H9 (cell line): ENCODE data around the gene SUPT6H. TPM values are rescaled to one million over a fixed set of nuclear protein-coding genes. Genes with fewer than 3 reads are reported as not detected.

ENCODE experiments used
- DNase-seq: peaks from one replicate; pipeline ENCODE4 v3.0.0-alpha.2; 2017
- H2AFZ ChIP-seq: one replicate; pipeline ENCODE4 v1.6.1; 2013; ENCODE audit warnings: mild to moderate bottlenecking, low read length, control low read depth, moderate library complexity
- H2AK5ac ChIP-seq: 2 replicates; pipeline ENCODE4 v1.6.1; 2013; ENCODE audit warnings: low read length, control low read depth, mixed read lengths; ENCODE audit not compliant: insufficient read length
- H2BK120ac ChIP-seq: one replicate; pipeline ENCODE4 v1.6.1; 2013; ENCODE audit warnings: low read depth, mild to moderate bottlenecking, low read length, control low read depth, inconsistent platforms; ENCODE audit not compliant: poor library complexity, severe bottlenecking
- H2BK12ac ChIP-seq: 2 replicates; pipeline ENCODE4 v1.6.1; 2013; ENCODE audit warnings: low read length, control low read depth, mixed read lengths, low read depth; ENCODE audit not compliant: insufficient read length
- H2BK15ac ChIP-seq: 2 replicates; pipeline ENCODE4 v1.6.1; 2013; ENCODE audit warnings: low read depth, low read length, control low read depth
- H2BK20ac ChIP-seq: one replicate; pipeline ENCODE4 v1.6.1; 2013; ENCODE audit warnings: low read depth, mild to moderate bottlenecking, low read length, control low read depth, inconsistent platforms; ENCODE audit not compliant: poor library complexity, severe bottlenecking
- H2BK5ac ChIP-seq: 2 replicates; pipeline ENCODE4 v1.6.1; 2013; ENCODE audit warnings: low read length, control low read depth, mixed read lengths; ENCODE audit not compliant: insufficient read length
- H3K14ac ChIP-seq: 2 replicates; pipeline ENCODE4 v1.6.1; 2013; ENCODE audit warnings: low read length, control low read depth; ENCODE audit not compliant: insufficient read depth
- H3K18ac ChIP-seq: 2 replicates; pipeline ENCODE4 v1.6.1; 2013; ENCODE audit warnings: low read depth, mild to moderate bottlenecking, mixed read lengths, low read length, control low read depth; ENCODE audit not compliant: insufficient read length
- H3K23ac ChIP-seq: 2 replicates; pipeline ENCODE4 v1.6.1; 2013; ENCODE audit warnings: low read length, control low read depth, mixed read lengths, low read depth; ENCODE audit not compliant: insufficient read length
- H3K23me2 ChIP-seq: 2 replicates; pipeline ENCODE4 v1.6.1; 2013; ENCODE audit warnings: low read depth, mild to moderate bottlenecking, mixed read lengths, low read length, control low read depth; ENCODE audit not compliant: insufficient read length, poor library complexity, severe bottlenecking
- H3K27ac ChIP-seq: 2 replicates; pipeline ENCODE4 v1.5.1; 2013; ENCODE audit warnings: low read length, control low read depth, mixed read lengths, low read depth; ENCODE audit not compliant: insufficient read length
- H3K27me3 ChIP-seq: 2 replicates; pipeline ENCODE4 v1.6.1; 2013; ENCODE audit warnings: low read length, control low read depth, inconsistent platforms; ENCODE audit not compliant: insufficient read depth
- H3K4ac ChIP-seq: 2 replicates; pipeline ENCODE4 v1.6.1; 2013; ENCODE audit warnings: low read depth, mild to moderate bottlenecking, control low read depth, inconsistent platforms, low read length, moderate library complexity
- H3K4me1 ChIP-seq: 2 replicates; pipeline ENCODE4 v1.6.1; 2013; ENCODE audit warnings: low read length, control low read depth, inconsistent platforms; ENCODE audit not compliant: insufficient read depth
- H3K4me2 ChIP-seq: 2 replicates; pipeline ENCODE4 v1.6.1; 2013; ENCODE audit warnings: low read length, control low read depth, mixed read lengths; ENCODE audit not compliant: insufficient read length, insufficient read depth
- H3K56ac ChIP-seq: 2 replicates; pipeline ENCODE4 v1.6.1; 2013; ENCODE audit warnings: low read depth, mild to moderate bottlenecking, mixed read lengths, low read length, control low read depth; ENCODE audit not compliant: insufficient read length
- H3K79me1 ChIP-seq: 2 replicates; pipeline ENCODE4 v1.6.1; 2013; ENCODE audit warnings: low read depth, mild to moderate bottlenecking, moderate library complexity, low read length, control low read depth, inconsistent platforms; ENCODE audit not compliant: insufficient read depth, poor library complexity, severe bottlenecking
- H3K79me2 ChIP-seq: 2 replicates; pipeline ENCODE4 v1.6.1; 2013; ENCODE audit warnings: low read length, control low read depth, inconsistent platforms; ENCODE audit not compliant: insufficient read depth
- H3K9ac ChIP-seq: 2 replicates; pipeline ENCODE4 v1.6.1; 2013; ENCODE audit warnings: low read length, control low read depth, mixed read lengths; ENCODE audit not compliant: insufficient read length; ENCODE audit errors: extremely low read depth
- H3K9me3 ChIP-seq: one replicate; pipeline ENCODE4 v1.6.1; 2013; ENCODE audit warnings: low read depth, low read length, inconsistent platforms; ENCODE audit not compliant: control insufficient read depth
- H3T11ph ChIP-seq: one replicate; pipeline ENCODE4 v1.6.1; 2013; ENCODE audit warnings: mild to moderate bottlenecking, low read length, control low read depth, inconsistent platforms
- H4K20me1 ChIP-seq: one replicate; pipeline ENCODE4 v1.6.1; 2013; ENCODE audit not compliant: control insufficient read depth, insufficient read length, insufficient read depth
- H4K5ac ChIP-seq: 2 replicates; pipeline ENCODE4 v1.6.1; 2013; ENCODE audit warnings: low read depth, mild to moderate bottlenecking, mixed read lengths, low read length, control low read depth; ENCODE audit not compliant: insufficient read length
- H4K8ac ChIP-seq: replicated peaks from 2 replicates; pipeline ENCODE4 v1.6.1; 2013; ENCODE audit warnings: low read length, control low read depth, mixed read lengths, low read depth; ENCODE audit not compliant: insufficient read length
- H4K91ac ChIP-seq: 2 replicates; pipeline ENCODE4 v1.6.1; 2013; ENCODE audit warnings: low read depth, mild to moderate bottlenecking, moderate library complexity, mixed read lengths, low read length, control low read depth; ENCODE audit not compliant: insufficient read length
- H3K27ac Mint-ChIP-seq, 3 experiments: 2 replicates in 2 of 3; 3 replicates in 1 of 3; pipeline ENCODE4 v1.8.0; 2020 to 2021; ENCODE audit warnings: mixed read lengths in 3 of 3, mild to moderate bottlenecking in 1 of 3, moderate library complexity in 1 of 3
- H3K27me3 Mint-ChIP-seq: 2 replicates; pipeline ENCODE4 v1.8.0; 2021; ENCODE audit warnings: low read depth, mild to moderate bottlenecking, moderate library complexity, mixed read lengths
- H3K36me3 Mint-ChIP-seq, 3 experiments: 2 replicates in 2 of 3; 3 replicates in 1 of 3; pipeline ENCODE4 v1.8.0; 2020 to 2021; ENCODE audit warnings: low read depth in 3 of 3, mixed read lengths in 3 of 3; ENCODE audit not compliant: insufficient read depth in 1 of 3
- H3K4me1 Mint-ChIP-seq, 2 experiments: 2 replicates each; pipeline ENCODE4 v1.8.0; 2020; ENCODE audit warnings: mixed read lengths in 2 of 2
- H3K4me3 Mint-ChIP-seq, 2 experiments: 2 replicates in 1 of 2; 3 replicates in 1 of 2; pipeline ENCODE4 v1.8.0; 2020 to 2021; ENCODE audit warnings: mild to moderate bottlenecking in 2 of 2, mixed read lengths in 2 of 2, moderate library complexity in 1 of 2
- H3K9me3 Mint-ChIP-seq, 2 experiments: 2 replicates in 1 of 2; 3 replicates in 1 of 2; pipeline ENCODE4 v1.8.0; 2020; ENCODE audit warnings: mild to moderate bottlenecking in 2 of 2, mixed read lengths in 2 of 2, moderate library complexity in 1 of 2
- total RNA-seq: library from RNA; stranded (reverse); gene quantifications from 2 replicates; pipeline ENCODE4 v1.2.1, GENCODE V29; 2021
- TF ChIP-seq, protein P1 (sequence below): fragments of 200-600 bp; sonication (generic); conservative IDR thresholded peaks from 3 replicates; pipeline ENCODE4 v1.8.0; 2021; ENCODE audit warnings: antibody characterized with exemption, mild to moderate bottlenecking

The SUPT6H gene
- total RNA-seq, 1 experiment from 2014 or later, result 85.8 TPM

DNA sequence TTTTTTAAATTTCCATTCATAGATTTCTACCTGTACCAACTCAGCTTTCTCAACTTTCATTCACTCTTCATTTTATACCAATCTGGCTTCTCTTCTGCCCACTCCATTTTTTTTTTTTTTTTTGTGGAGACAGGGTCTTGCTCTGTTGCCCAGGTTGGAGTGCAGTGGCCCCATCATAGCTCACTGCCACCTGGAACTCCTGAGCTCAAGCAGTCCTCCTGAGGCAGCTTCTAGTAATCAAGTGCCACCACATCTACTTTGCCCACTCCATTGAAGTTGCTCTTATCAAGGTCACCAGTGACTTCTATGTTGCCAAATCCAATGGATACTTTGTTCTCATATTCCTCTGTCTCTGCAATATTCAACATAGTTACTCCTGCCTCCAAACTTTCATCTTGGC is 1.7 kb downstream of the SUPT6H start:
- TF ChIP-seq, protein P1, sequence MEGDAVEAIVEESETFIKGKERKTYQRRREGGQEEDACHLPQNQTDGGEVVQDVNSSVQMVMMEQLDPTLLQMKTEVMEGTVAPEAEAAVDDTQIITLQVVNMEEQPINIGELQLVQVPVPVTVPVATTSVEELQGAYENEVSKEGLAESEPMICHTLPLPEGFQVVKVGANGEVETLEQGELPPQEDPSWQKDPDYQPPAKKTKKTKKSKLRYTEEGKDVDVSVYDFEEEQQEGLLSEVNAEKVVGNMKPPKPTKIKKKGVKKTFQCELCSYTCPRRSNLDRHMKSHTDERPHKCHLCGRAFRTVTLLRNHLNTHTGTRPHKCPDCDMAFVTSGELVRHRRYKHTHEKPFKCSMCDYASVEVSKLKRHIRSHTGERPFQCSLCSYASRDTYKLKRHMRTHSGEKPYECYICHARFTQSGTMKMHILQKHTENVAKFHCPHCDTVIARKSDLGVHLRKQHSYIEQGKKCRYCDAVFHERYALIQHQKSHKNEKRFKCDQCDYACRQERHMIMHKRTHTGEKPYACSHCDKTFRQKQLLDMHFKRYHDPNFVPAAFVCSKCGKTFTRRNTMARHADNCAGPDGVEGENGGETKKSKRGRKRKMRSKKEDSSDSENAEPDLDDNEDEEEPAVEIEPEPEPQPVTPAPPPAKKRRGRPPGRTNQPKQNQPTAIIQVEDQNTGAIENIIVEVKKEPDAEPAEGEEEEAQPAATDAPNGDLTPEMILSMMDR, result no peak
- Histone ChIP-seq H2BK12ac (no peak overlapping the region), H3K9ac (no peak overlapping the region), H2AFZ (no peak overlapping the region), H4K5ac (no peak overlapping the region), H3K4me2 (peak overlapping the region; percentile 95), H3K4me1 (peaks cover 2% of the 10 kb centered on the region; the same call in 1 of the 2 replicates), H3K79me2 (peaks cover 27% of the 10 kb centered on the region; the same call in 1 of the 2 replicates), H3K56ac (no peak overlapping the region), H4K8ac (no peak overlapping the region), H3K4ac (no peak overlapping the region), H3K23me2 (peaks cover 5% of the 10 kb centered on the region), H3T11ph (no peak overlapping the region), H2BK5ac (no peak overlapping the region), H4K20me1 (no peaks in the 10 kb centered on the region), H3K18ac (no peak overlapping the region), H2BK15ac (no peak overlapping the region), H2BK120ac (no peak overlapping the region), H3K14ac (no peak overlapping the region), H4K91ac (no peak overlapping the region), H3K9me3 (no peaks in the 10 kb centered on the region), H3K27ac (no peak overlapping the region), H2AK5ac (no peak overlapping the region), H3K79me1 (peaks cover 6% of the 10 kb centered on the region), H3K23ac (no peak overlapping the region), H3K27me3 (no peaks in the 10 kb centered on the region), H2BK20ac (no peak overlapping the region)
- Mint-ChIP-seq H3K4me3 (peak overlapping the region; percentile 100), H3K36me3 (peaks cover 23 to 54% (median 53%) of the 10 kb centered on the region in 3 experiments), H3K9me3 (peaks cover 21 to 27% of the 10 kb centered on the region in 2 experiments), H3K27ac (peak overlapping the region in 2 of 3 experiments; percentile 22 to 59; a peak in 3 of 7 replicates), H3K4me1 (peaks cover 16 to 20% of the 10 kb centered on the region in 2 experiments), H3K27me3 (no peaks in the 10 kb centered on the region; the same call in 1 of the 2 replicates)
- DNase-seq, result no peak
